Effector CD4-positive, alpha-beta T cell (primary cell): Measurements from ENCODE around the gene VSX1. TPM values are rescaled to one million over a fixed set of nuclear protein-coding genes. Genes with fewer than 3 reads are reported as not detected.

Experiments
- DNase-seq: peaks from one replicate; pipeline ENCODE4 v3.0.0-alpha.2; 2020
- total RNA-seq: gene quantifications from one replicate; lab custom pipeline; 2026; lab: John Stamatoyannopoulos, UW

VSX1 gene
- not detected for total RNA-seq

- DNase-seq = no peak
These were observed at the start of gene VSX1 for GRCh38 chr20:25081730-25082497. VSX1 (minus strand) TSS chr20:25082141; CDS start chr20:25082096, 45 bp downstream.

- no peak for DNase-seq
These were observed 48.0 kb upstream of the VSX1 start for GRCh38 chr20:25129908-25130307.

- DNase-seq = no peak
These were observed 47.5 kb upstream of the VSX1 start for GRCh38 chr20:25129428-25129827.

- no peak for DNase-seq
These were observed 46.7 kb upstream of the VSX1 start for GRCh38 chr20:25128649-25129048.

GRCh38 chr20:25127761-25128537 lies 46.0 kb upstream of the VSX1 start:
- no peak for DNase-seq

- DNase-seq = no peak
These were observed 44.5 kb upstream of the VSX1 start for GRCh38 chr20:25126204-25127029.

GRCh38 chr20:25125636-25126035 lies 43.7 kb upstream of the VSX1 start:
- no peak for DNase-seq

GRCh38 chr20:25120920-25121319 lies 39.0 kb upstream of the VSX1 start:
- no peak for DNase-seq

GRCh38 chr20:25120457-25120856 lies 38.5 kb upstream of the VSX1 start:
- DNase-seq = no peak

GRCh38 chr20:25118529-25118928 lies 36.6 kb upstream of the VSX1 start:
- no peak for DNase-seq

- no peak for DNase-seq
These were observed 36.0 kb upstream of the VSX1 start for GRCh38 chr20:25117990-25118389.

GRCh38 chr20:25116739-25117458 lies 35.0 kb upstream of the VSX1 start:
- no peak for DNase-seq

- no peak for DNase-seq
These were observed 21.6 kb upstream of the VSX1 start for GRCh38 chr20:25103526-25103925.

- no peak for DNase-seq
These were observed 19.0 kb upstream of the VSX1 start for GRCh38 chr20:25100914-25101313.

GRCh38 chr20:25099601-25100140 lies 17.7 kb upstream of the VSX1 start:
- no peak for DNase-seq

- no peak for DNase-seq
These were observed 15.6 kb upstream of the VSX1 start for GRCh38 chr20:25097498-25097897.

GRCh38 chr20:25090492-25091429 lies 8.8 kb upstream of the VSX1 start:
- DNase-seq = peak; percentile 55

- DNase-seq = no peak
These were observed 7.7 kb upstream of the VSX1 start for GRCh38 chr20:25089662-25090061.

GRCh38 chr20:25089096-25089495 lies 7.2 kb upstream of the VSX1 start:
- no peak for DNase-seq

- DNase-seq = no peak
These were observed 6.3 kb upstream of the VSX1 start for GRCh38 chr20:25088267-25088666.
